Measurements from ENCODE around the gene NPIPA5. TPM values are rescaled to one million over a fixed set of nuclear protein-coding genes. Genes with fewer than 3 reads are reported as not detected.

NPIPA5 gene
- total RNA-seq = 8.1 TPM

DNA sequence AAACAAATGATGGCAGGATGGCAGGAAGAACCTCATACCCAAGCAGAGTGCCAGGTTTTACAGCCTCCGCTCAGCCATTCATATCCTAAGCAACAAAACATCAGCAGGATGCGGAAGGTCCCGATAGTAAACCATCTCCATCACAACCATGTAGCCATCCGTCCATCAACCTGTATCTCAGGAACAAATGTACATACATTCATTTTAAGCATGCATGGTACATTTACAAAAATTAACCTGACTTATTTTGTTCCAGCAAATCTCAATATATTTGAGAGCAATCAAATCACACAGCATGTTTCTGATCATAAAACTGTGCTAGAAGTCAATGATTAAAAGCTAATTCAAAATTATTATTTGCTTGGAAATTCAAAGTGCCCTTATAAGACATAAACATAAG lies at the start of gene NPIPA5:
Gene NPIPA5 (minus strand): TSS at position 101 of the 400 bp plus-strand sequence. CDS start 0 bp downstream, at position 101.

DNA sequence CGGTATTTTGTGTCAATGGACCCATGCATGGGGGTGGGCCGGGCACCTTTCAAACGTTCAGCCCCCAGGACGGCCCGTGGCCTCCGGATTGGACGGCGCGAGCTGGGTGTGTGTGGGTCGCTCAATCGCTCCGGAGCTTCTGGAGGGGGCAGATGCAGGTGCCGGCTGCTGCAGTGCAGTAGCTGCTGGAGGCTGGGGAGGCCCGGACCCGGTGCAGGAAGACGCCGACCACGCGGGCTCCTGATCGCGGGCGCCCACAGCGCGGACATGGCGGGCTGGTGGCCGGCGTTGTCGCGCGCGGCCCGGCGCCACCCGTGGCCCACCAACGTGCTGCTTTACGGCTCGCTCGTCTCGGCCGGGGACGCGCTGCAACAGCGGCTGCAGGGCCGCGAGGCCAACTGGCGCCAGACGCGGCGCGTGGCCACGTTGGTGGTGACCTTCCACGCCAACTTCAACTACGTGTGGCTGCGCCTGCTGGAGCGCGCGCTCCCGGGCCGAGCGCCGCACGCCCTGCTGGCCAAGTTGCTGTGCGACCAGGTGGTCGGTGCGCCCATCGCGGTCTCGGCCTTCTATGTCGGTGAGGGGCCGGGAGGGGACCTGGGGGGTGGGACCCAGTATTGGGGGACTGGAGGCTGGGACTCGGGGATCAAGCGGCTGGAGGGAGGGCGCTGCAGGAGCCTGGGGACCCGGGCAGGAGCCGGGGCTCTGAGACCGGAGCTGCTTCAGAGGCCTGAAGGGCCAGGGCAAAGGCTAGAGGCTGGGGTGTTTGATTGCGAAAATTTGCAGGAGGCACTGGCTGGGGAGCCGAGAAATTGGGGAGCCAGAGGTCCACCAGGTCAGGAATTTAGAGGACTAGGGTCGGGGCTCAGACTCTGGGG lies 17.8 kb upstream of the NPIPA5 start, which contains the start of gene MPV17L:
Gene MPV17L (plus strand): TSS at position 124 of the 878 bp plus-strand sequence. CDS start 144 bp downstream, at position 268.

Other genes with a start within 250 kb of the NPIPA5 start
- gene MPV17L, start 17.5 kb upstream of the NPIPA5 start, total RNA-seq = 11.3 TPM
- 108 TPM for gene BMERB1, start 56.3 kb upstream of the NPIPA5 start, total RNA-seq

Measured in parietal lobe (tissue), 1 donor.